Endothelial cell (in vitro differentiated cells): ENCODE data around the gene ANKS3. TPM values are rescaled to one million over a fixed set of nuclear protein-coding genes. Genes with fewer than 3 reads are reported as not detected.
A peak's percentile ranks its signal among the peaks of the same experiment; 100 is the strongest.

Experiments used
- DNase-seq: peaks from one replicate; pipeline ENCODE4 v3.0.0; 2021; ENCODE audit warnings: low spot score
- H3K27ac Mint-ChIP-seq: one replicate; pipeline ENCODE4 v1.8.0; 2021; ENCODE audit warnings: mixed read lengths, inconsistent platforms; ENCODE audit not compliant: unreplicated experiment
- H3K27me3 Mint-ChIP-seq: one replicate; pipeline ENCODE4 v1.8.0; 2021; ENCODE audit warnings: mild to moderate bottlenecking, moderate library complexity, mixed read lengths, inconsistent platforms; ENCODE audit not compliant: unreplicated experiment
- H3K36me3 Mint-ChIP-seq: one replicate; pipeline ENCODE4 v1.8.0; 2021; ENCODE audit warnings: mild to moderate bottlenecking, low read depth, mixed read lengths, inconsistent platforms; ENCODE audit not compliant: unreplicated experiment
- H3K4me1 Mint-ChIP-seq: one replicate; pipeline ENCODE4 v1.8.0; 2021; ENCODE audit warnings: mild to moderate bottlenecking, mixed read lengths, inconsistent platforms; ENCODE audit not compliant: unreplicated experiment
- H3K4me3 Mint-ChIP-seq: one replicate; pipeline ENCODE4 v1.8.0; 2021; ENCODE audit warnings: mild to moderate bottlenecking, mixed read lengths, inconsistent platforms; ENCODE audit not compliant: unreplicated experiment
- H3K9me3 Mint-ChIP-seq: one replicate; pipeline ENCODE4 v1.8.0; 2021; ENCODE audit warnings: mixed read lengths, inconsistent platforms; ENCODE audit not compliant: unreplicated experiment
- long read RNA-seq: library from polyadenylated mRNA; unstranded; transcript quantifications from one replicate; pipeline ENCODE4 v2.0.0, GENCODE V29; 2020; ENCODE audit not compliant: unreplicated experiment
- total RNA-seq: library from RNA; stranded (reverse); fragmentation: NEBNext Ultra II Directional; extraction: Animal tissue kit (Norgen Biotek cat#: 25700); gene quantifications from one replicate; pipeline ENCODE4 v1.2.1, GENCODE V29; 2021; ENCODE audit not compliant: unreplicated experiment
- TF ChIP-seq, protein P1 (sequence below): fragments of 200-600 bp; sonication (generic); IDR thresholded peaks from one replicate; pipeline ENCODE4 v1.5.0; 2021; ENCODE audit warnings: antibody characterized with exemption; ENCODE audit not compliant: unreplicated experiment

ANKS3 gene, protein sequence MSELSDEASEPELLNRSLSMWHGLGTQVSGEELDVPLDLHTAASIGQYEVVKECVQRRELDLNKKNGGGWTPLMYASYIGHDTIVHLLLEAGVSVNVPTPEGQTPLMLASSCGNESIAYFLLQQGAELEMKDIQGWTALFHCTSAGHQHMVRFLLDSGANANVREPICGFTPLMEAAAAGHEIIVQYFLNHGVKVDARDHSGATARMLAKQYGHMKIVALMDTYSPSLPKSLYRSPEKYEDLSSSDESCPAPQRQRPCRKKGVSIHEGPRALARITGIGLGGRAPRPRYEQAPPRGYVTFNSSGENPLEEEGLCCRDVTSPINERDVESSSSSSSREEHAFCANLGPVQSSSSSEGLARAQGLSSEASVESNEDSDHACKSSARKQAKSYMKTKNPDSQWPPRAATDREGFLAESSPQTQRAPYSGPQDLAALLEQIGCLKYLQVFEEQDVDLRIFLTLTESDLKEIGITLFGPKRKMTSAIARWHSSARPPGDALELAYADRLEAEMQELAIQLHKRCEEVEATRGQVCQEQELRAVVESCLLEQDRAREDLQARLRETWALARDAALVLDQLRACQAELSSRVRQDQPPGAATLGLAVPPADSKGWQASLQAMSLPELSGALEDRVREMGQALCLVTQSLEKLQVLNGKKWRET
- 15.6 TPM for total RNA-seq
- long read RNA-seq, partial matches to known transcripts = 0 of 6 reads
- long read RNA-seq, other reads (novel, unspliced or antisense) = 5 of 6 reads

DNA sequence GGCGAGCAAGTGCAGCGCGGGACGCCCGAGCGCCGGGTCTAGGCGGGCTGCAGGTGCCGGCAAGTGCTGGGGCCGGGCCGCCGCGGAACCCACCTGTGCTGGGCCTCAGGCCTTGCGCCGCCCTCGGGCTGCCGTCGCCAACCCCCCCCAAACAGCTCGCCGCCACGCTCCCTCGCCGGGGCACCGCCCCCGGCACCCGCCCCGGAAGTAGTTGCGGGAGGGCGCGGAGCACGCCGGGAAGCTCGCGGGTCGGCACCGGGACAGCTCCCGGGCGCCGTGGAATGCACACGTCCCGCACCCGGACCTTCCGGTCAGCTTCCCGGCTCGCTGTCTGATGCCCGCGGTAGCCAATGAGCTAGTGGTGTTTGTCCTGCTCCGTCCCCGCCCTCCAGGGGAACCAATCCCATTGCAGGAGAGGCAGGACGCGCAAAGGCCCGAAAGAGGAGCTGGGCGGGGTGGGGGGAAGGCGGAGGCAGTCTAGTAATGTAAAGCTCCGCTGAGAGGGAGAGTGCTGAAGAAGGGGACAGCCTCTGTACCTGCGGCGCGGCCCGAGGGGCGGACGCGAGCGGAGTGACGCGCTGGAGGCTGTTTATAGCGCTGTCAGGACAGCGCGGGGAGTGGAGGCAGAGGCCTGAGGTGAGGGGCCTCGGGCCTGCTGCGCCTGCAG, at the start of gene ANKS3, which contains the start of gene DNAAF8:
TSS of gene ANKS3 (minus strand) at position 209 of the 667 bp plus-strand sequence. CDS start 4,122 bp downstream, outside the sequence.
TSS of gene DNAAF8 (plus strand) at position 475 of the 667 bp plus-strand sequence. CDS start 1,978 bp downstream, outside the sequence.
- TF ChIP-seq, protein P1, sequence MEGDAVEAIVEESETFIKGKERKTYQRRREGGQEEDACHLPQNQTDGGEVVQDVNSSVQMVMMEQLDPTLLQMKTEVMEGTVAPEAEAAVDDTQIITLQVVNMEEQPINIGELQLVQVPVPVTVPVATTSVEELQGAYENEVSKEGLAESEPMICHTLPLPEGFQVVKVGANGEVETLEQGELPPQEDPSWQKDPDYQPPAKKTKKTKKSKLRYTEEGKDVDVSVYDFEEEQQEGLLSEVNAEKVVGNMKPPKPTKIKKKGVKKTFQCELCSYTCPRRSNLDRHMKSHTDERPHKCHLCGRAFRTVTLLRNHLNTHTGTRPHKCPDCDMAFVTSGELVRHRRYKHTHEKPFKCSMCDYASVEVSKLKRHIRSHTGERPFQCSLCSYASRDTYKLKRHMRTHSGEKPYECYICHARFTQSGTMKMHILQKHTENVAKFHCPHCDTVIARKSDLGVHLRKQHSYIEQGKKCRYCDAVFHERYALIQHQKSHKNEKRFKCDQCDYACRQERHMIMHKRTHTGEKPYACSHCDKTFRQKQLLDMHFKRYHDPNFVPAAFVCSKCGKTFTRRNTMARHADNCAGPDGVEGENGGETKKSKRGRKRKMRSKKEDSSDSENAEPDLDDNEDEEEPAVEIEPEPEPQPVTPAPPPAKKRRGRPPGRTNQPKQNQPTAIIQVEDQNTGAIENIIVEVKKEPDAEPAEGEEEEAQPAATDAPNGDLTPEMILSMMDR = no peak
- Mint-ChIP-seq H3K27ac (peak within 1 kb of the TSS; percentile 75), H3K4me3 (peak within 1 kb of the TSS; percentile 95), H3K9me3 (no peaks in the 10 kb centered on the region), H3K27me3 (peaks cover 8% of the 10 kb centered on the region), H3K36me3 (peaks cover 4% of the 10 kb centered on the region), H3K4me1 (peaks cover 5% of the 10 kb centered on the region)
- peak; percentile 89 for DNase-seq

DNA sequence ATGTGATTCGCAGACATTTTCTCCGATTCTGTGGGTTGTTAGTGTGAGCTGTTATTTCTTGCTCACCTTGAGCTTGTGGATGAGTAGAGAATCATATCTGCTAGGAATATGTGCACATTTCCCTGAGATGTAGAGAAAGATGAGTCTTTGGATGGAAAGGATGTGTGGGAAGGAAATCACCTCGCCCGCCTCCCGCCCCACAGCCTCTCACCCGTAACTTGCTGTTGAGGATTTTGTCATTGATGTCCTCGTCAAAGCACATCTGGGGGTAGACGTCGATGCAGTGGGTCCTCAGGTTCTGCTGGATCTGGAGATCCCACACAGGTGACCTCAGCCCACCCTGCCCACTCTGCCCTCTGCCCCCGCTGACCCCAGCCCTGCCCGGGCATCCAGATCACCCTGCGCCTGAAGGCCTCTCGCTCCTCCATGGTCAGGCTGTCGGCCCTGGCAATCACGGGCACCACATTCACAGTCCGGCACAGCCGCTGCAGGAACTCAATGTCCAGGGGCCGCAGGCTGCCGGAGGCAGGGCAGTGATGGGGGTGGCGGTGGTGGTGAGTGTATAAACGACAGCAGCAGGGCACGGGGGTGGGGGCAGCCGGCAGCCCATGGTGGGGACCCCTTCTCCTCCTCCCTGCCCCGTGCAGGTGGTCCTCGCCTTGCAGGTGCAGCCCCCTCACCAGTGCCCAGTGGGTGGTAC, 49.3 kb upstream of the ANKS3 start:
- Mint-ChIP-seq H3K36me3 (peaks cover 11% of the 10 kb centered on the region), H3K9me3 (no peaks in the 10 kb centered on the region), H3K27me3 (peaks cover 10% of the 10 kb centered on the region), H3K27ac (no peak overlapping the region), H3K4me3 (peak overlapping the region; percentile 14), H3K4me1 (no peaks in the 10 kb centered on the region)
- DNase-seq = no peak
- TF ChIP-seq, protein P1 = no peak

DNA sequence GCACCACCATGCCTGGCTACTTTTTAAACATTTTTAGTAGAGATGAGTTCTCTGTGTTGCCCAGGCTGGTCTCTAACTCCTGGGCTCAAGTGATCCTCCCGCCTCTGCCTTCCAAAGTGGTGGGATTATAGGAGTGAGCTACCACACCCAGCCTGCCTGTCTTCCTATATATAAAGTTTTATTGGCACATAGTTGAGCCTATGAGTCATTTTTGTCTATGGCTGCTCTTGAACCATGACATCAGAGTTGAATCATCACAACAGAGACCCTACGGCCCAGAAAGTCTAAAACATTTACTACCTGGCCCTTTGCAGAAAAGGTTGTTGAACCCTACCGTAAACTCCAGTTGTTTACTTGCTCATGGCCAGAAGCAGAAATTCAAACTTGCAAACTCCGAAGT, 46.2 kb upstream of the ANKS3 start:
- no peak for DNase-seq
- H3K27me3 Mint-ChIP-seq = peaks cover 10% of the 10 kb centered on the region
- TF ChIP-seq, protein P1 = no peak
- no peak overlapping the region for H3K27ac Mint-ChIP-seq
- peaks cover 15% of the 10 kb centered on the region for H3K36me3 Mint-ChIP-seq
- H3K9me3 Mint-ChIP-seq = no peaks in the 10 kb centered on the region
- H3K4me1 Mint-ChIP-seq = no peaks in the 10 kb centered on the region
- no peak overlapping the region for H3K4me3 Mint-ChIP-seq

DNA sequence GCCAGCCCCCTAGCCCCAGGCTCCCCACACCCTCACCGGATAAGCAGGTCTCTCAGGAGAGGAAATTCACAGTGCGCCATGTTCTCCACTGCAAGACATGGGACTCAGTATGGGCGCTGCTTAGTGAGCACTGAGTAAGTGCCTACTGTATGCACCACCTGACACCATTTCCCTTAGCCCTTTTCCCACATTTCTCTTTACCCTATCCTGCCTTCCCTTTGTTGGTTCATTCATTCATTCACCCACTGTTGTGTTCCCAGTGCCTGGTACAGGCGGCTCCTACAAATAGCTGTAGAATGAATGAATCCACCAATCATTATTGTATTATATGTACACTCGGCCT, 44.0 kb upstream of the ANKS3 start:
- H3K4me3 Mint-ChIP-seq = no peak overlapping the region
- no peak for DNase-seq
- H3K27me3 Mint-ChIP-seq = peaks cover 8% of the 10 kb centered on the region
- H3K4me1 Mint-ChIP-seq = no peaks in the 10 kb centered on the region
- H3K9me3 Mint-ChIP-seq = no peaks in the 10 kb centered on the region
- H3K36me3 Mint-ChIP-seq = peaks cover 7% of the 10 kb centered on the region
- H3K27ac Mint-ChIP-seq = no peak overlapping the region
- TF ChIP-seq, protein P1 = no peak
